Ecto neural progenitor cell (in vitro differentiated cells): ENCODE results near the gene PPP6R3.

Source experiments
- DNase-seq: peaks from one replicate; pipeline ENCODE4 v3.0.0-alpha.2; 2018; ENCODE audit warnings: low spot score

The PPP6R3 gene

GRCh38 chr11:68495220-68495729 lies 34.7 kb downstream of the PPP6R3 start:
- DNase-seq: no peak

DNA sequence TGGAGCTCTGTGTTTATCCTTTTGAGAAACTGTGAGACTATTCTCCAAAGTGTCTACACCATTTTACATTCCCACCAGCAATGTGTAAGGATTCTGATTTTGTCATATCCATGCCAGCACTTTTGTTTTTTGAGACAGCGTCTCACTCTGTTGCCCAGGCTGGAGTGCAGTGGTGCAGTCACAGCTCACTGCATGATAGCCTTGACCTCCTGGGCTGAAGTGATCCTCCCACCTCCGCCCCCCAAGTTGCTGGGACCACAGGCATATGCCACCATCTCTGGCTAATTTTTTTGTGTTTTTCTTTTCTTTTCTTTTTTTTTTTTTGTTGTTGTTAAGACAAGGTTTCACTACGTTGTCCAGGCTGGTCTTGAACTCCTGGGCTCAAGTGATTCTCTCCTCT lies 35.3 kb downstream of the PPP6R3 start:
- no peak for DNase-seq

DNA sequence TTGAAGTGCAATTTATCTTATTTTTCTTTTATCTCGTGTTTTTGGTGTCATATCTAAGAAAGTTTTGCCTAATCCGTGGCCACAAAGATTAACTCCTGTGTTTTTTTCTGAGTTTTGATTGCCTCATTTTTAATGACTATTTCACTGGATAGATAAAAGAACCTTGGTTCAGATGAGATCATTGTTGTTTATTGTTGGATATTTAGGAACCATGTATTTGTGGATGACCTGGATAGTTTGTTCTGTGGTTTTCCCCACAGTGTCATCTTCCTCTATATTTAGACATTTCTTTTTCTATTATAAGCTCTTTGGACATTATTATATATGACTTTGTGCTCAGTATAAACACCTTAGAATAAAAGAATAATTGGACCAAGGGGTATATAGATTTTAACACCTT lies 37.2 kb downstream of the PPP6R3 start:
- no peak for DNase-seq

GRCh38 chr11:68498321-68498720 lies 37.8 kb downstream of the PPP6R3 start:
- no peak for DNase-seq

DNA sequence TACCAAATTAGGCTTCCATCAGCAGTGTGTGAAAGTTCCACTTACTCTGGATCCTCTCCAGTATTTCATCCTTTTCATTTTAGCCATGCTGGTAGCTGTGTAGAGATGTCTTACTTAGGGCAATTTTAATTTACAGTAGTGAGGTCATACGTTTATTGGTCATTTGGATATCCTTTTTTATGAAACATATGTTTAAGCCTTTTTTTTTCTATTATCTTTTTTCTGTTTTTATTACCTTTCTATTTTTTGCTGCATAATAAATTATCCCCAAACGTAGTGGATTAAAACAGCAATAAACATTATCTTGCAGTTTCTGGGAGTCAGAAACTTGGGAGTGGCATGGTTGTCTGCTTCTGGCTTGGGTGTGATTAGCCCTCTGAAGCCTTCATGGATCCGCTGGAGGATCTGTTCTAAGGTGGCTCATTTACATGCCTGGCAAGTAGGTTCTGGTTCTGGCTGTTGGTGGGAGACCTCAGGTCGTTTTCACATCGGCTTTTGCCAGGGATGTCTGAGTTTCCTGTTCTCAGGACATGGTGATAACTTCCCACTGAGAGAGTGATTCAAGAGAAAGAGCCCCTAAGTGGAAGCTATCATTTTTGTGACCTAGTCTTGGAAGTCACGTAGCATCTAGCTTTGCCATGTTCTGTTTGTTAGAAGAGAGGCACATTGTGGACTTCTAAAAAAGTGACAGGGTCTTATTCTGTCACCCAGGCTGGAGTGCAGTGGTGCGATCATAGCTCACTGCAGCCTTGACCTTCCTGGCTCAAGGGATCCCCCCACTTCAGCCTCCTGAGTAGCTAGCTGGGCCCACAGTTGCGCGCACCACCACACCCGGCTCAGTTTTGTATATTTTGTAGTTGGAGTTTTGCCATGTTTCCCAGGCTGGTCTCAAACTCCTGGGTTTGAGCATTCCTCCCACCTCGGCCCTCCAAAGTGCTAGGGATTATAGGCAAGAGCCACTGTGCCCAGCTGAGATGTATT lies 38.6 kb downstream of the PPP6R3 start:
- DNase-seq: no peak

- no peak for DNase-seq
These were observed 39.7 kb downstream of the PPP6R3 start for GRCh38 chr11:68500206-68500605.

- no peak for DNase-seq
These were observed 41.3 kb downstream of the PPP6R3 start for GRCh38 chr11:68501813-68502212.

DNA sequence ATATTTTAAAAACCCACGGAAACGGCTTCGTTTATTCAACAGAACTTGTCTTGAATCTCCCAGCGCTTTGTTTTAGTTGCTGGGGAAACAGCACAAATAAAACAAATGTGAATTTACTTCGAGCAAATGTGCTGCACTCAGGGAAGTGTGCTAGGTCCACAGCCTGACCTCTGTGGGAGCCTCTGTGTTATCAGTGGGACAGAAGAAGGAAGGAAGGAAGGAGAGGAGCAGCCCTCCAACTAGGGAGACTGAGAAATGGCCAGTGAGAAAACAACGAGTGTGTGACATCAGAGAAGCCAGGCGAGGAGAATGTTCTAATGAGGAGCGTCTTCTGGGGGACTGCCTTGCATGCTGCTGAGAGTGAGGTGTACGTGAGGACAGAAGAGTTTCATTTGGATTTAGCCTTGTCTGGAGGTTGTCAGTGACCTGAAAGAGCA lies 42.7 kb downstream of the PPP6R3 start:
- DNase-seq: no peak

- no peak for DNase-seq
These were observed 43.2 kb downstream of the PPP6R3 start for GRCh38 chr11:68503792-68504191.

DNA sequence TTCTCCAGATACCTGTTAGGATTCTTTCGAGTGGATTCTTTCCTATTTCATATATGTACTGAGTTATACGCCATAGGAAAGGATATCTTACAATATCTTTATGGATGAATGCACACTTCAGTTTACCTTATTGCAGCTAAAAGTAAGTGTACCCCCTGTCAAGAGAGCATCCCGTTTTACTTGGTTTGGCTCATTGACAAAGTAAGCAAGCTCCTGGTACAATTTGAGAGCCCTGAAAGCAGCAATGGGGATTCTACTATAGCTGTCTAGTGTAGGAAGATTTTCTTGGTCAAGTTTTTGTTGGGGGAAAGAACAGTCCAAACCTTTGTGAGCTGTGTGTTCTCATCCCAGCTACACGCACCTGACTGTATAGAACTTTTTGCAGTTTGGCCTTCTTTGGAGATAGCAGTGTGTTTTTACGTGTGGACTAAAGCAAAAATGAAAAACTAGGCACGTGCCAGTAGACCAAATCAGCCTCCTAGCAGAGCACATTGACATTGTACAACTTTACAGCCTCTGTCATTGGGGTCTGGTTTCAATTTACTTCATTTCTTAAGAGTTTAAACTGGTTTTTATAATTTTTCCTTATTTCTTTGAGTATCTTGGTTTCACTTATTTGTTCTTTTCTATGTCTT lies 44.0 kb downstream of the PPP6R3 start:
- no peak for DNase-seq

DNA sequence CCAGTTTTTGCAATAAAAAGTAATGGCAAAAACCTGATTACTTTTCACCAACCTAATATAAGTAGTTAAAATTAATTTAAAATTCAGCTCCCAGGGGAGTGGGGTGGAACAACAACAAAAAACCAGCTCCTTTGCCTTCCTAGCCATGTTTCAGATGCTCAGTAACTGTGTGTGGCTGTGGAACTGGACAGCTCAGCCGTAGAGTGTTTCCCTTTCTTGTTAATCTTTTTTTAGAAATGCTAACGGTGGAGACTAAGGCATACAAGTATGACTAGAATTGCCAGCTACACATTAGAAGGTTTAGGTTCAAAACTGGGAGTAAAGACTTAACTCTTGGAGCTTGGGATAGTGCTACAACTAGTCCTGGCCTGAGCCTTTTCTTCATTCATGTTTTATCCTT lies 45.0 kb downstream of the PPP6R3 start:
- DNase-seq: no peak

DNA sequence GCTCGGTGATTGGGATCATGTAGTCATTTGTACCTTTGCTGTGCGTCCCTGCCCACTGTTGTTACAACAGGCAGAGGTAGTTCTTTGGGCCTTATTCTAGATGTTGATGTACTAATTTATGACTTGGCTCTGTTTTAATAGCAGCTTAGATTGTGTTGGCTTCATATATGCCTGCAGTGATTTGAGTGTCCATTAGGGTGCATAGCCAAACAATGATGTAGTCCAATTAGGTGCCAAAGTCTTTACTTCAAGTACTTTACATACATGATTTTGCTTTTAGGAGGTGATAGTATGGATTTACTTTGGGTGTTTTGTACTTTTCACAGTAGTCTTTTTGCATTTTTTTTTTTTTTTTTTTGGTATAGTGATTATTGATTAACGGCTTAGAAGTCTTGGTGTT lies 46.4 kb downstream of the PPP6R3 start:
- no peak for DNase-seq

DNA sequence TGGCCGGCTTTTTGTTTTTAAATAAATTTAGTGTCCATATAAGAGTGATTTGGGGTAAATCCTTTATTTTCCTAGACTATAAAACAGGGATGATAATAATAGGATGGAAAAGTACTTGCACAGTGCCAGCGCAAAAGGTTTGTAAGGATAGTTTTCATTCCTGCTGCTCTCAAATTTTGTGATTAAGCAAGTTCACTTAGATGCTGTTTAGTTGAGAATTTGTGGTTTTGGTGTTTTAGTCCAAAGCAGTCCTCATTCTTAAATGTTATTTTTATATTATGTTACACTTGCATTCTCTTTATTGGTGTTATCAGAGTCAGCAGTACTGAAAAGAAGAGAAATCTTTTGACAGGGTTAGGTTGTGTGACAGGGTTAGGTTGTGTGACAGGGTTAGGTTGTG lies 47.9 kb downstream of the PPP6R3 start:
- no peak for DNase-seq

DNA sequence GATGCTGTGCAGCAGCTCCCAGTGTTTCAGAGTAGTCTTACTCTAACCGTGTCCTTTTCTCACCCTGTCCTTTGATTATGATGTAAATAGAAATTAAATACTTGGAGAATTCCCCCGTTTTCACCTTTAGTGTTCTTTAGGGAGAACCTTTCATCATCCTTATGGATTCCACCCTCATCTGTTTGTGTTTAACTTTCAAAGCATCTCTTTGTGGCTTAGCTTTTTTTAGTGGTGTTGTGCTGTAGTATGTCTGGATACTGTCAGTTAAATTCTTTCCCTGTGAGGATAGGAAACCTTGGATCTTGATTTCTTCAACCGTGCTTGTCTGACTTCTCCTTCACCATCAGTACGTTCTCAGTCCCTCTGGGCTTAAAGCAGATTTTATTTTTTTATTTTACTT lies 48.5 kb downstream of the PPP6R3 start:
- DNase-seq: no peak

DNA sequence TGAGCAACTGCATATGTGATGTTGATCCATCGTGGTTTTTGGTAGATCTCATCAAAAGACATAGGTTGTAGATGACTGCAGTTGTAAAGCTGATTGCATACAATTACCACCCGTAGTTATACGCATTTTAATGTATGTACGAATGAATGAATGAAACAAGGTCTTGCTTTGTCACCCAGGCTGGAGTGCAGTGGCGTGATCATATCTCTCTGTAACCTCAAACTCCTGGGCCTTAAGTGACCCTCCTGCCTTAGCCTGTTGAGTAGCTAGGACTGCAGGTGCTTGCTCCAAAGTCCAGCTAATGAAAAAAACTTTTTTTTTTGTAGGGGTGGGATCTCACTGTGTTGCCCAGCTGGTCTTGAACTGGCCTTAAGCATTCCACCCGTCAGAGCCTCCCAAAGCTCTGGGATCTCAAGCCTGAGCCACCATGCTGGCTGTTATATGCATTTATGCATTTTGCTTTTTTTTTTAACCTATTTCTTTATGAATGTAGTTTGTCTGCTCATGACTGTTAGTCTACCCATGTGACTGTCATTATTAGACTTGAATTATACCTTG lies 53.5 kb downstream of the PPP6R3 start:
- no peak for DNase-seq

DNA sequence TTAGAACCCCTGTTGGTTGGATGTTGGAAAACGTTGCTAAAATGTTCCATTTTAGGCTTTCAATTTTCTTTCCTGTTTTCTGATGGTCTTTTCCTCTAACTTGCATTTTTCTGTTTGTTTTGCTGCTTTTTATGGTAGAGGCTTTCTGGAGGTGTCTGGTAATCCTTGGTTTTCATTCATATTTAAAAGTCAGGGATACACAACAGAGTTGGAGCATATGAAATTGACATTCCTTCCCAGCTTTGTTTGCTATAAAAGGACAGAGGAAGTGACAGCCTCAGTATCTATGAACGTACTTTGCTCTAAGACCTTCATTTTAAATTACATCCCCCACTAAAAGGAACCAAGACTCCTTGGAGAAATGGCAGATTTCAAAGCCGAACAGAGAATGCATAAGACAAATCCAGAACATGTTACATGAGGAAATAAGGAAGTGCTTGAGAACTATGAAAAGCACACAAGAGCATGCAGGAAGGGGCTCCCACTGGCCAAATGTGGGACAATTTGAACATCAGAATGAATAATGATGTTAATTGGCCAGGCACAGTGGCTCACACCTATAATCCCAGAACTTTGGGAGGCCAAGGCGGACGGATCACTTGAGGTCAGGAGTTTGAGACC lies 56.7 kb downstream of the PPP6R3 start:
- DNase-seq: no peak

- DNase-seq: no peak
These were observed 57.6 kb downstream of the PPP6R3 start for GRCh38 chr11:68518191-68518590.

GRCh38 chr11:68521969-68522652 lies 61.6 kb downstream of the PPP6R3 start:
- DNase-seq: no peak

GRCh38 chr11:68523033-68523432 lies 62.5 kb downstream of the PPP6R3 start:
- no peak for DNase-seq

GRCh38 chr11:68523743-68524142 lies 63.2 kb downstream of the PPP6R3 start:
- no peak for DNase-seq

- DNase-seq: no peak
These were observed 63.7 kb downstream of the PPP6R3 start for GRCh38 chr11:68524213-68524612.

- no peak for DNase-seq
These were observed 64.1 kb downstream of the PPP6R3 start for GRCh38 chr11:68524681-68525080.
